ENCODE results near the gene NSD2. TPM values are rescaled to one million over a fixed set of nuclear protein-coding genes. Genes with fewer than 3 reads are reported as not detected.

NSD2 gene
- total and polyA plus RNA-seq, 9 of the 15 experiments (the other 6 are each of a cell fraction or from before 2014, with no cell fraction given), result 6.4 to 126 (median 58.8) TPM

DNA sequence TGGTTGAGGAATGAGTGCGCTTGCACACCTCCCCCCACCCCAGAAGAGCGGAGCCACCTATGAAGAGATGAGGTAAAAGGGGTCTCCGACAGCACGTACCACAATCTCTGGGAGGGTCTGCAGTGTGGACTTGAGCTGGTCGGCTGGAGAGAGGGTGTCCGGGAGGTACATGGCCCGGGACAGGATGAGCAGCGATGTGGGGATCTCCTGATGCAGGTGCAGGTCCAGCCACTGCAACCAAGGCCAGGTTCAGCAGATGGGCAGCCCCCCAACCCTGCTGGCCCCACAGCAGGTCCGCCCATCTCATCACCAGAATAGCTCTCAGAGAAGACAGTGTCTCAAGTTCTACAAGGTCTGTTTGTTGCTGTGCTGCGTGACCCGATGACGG, 47.7 kb upstream of the NSD2 start:
- H3K27ac ChIP-seq (ENCODE audit: extremely low read depth, low read depth, low read length), result no peak overlapping the region
- no peak for DNase-seq (ENCODE audit: extremely low read depth in 1 of 4, low spot score in 3 of 4)
- 96% methylated on average over 8 of the region's 12 CpGs for WGBS (ENCODE audit: insufficient coverage, low coverage, missing lambda C conversion rate)
- H3K9me3 ChIP-seq (replicated peaks; ENCODE audit: control insufficient read depth, insufficient read depth, low read depth, low read length), result no peaks in the 10 kb centered on the region
- H3K79me2 ChIP-seq (ENCODE audit: control insufficient read depth, insufficient read depth, low read length), result no peaks in the 10 kb centered on the region; the same call in 2 of the 3 replicates
- H3K4me1 ChIP-seq (replicated peaks in 1 of 2; ENCODE audit: control insufficient read depth in 2 of 2, insufficient read depth in 2 of 2, low read length in 2 of 2), result peaks cover 0 to 3% of the 10 kb centered on the region in 2 experiments; a peak in 1 of 5 replicates
- no peak overlapping the region for H3K4me2 ChIP-seq (ENCODE audit: insufficient read depth, low read length)
- no peaks in the 10 kb centered on the region for H4K20me1 ChIP-seq (replicated peaks; ENCODE audit: control insufficient read depth, insufficient read depth, low read length)
- no peak overlapping the region for H3K9ac ChIP-seq (ENCODE audit: insufficient read depth in 1 of 2, low read depth in 2 of 2, low read length in 2 of 2)
- H3K4me3 ChIP-seq, result no peak overlapping the region
- TF ChIP-seq NELFE (IDR thresholded peaks at IDR 0.05; ENCODE audit: insufficient read depth, insufficient read length), result no peak
- TF ChIP-seq BRF1 (IDR thresholded peaks at IDR 0.05; ENCODE audit: borderline replicate concordance, extremely low read depth, insufficient read length), result no peak
- no peak for TF ChIP-seq MTA1 (IDR thresholded peaks at IDR 0.05; ENCODE audit: borderline replicate concordance)
- TF ChIP-seq GATA2 (CRISPR knock-in tag; IDR thresholded peaks at IDR 0.05), result no peak
- no peak for TF ChIP-seq GABPA (tag; conservative IDR thresholded peaks at IDR 0.05; ENCODE audit: low read depth)
- TF ChIP-seq KAT2B (IDR thresholded peaks at IDR 0.05; ENCODE audit: low read depth, low read length), result no peak
- TF ChIP-seq POLR2G (IDR thresholded peaks at IDR 0.05; ENCODE audit: low read depth, low read length), result peak; percentile 24; the same call in 1 of the 2 replicates
- intact Hi-C loops (cut with micrococcal nuclease), result no loop called here
- no peaks in the 10 kb centered on the region for H3K27me3 ChIP-seq (ENCODE audit: control insufficient read depth in 2 of 2, insufficient read depth in 2 of 2, low read length in 2 of 2)
- no TSS peak for BruUV-seq (replicated peaks)
- H3K36me3 ChIP-seq (ENCODE audit: control insufficient read depth, insufficient read depth, low read length), result peaks cover 82% of the 10 kb centered on the region; the same call in 2 of the 3 replicates
- in situ Hi-C loops (cut with MboI), result no loop called here
- FAIRE-seq, result no peak
- ChIA-PET POLR2A (no interaction called here), CTCF (ENCODE audit: low intra/inter-chr PET ratio) (no interaction called here)
- ATAC-seq, result no peak
- H3K9me1 ChIP-seq (ENCODE audit: control insufficient read depth, insufficient read depth, low read length), result no peaks in the 10 kb centered on the region
- H2AFZ ChIP-seq (ENCODE audit: low read depth, low read length), result no peak overlapping the region

Data from K562 (cell line).